ENCODE measurements around the gene GPR151.
A peak's percentile ranks its signal among the peaks of the same experiment; 100 is the strongest.

GPR151 gene

DNA sequence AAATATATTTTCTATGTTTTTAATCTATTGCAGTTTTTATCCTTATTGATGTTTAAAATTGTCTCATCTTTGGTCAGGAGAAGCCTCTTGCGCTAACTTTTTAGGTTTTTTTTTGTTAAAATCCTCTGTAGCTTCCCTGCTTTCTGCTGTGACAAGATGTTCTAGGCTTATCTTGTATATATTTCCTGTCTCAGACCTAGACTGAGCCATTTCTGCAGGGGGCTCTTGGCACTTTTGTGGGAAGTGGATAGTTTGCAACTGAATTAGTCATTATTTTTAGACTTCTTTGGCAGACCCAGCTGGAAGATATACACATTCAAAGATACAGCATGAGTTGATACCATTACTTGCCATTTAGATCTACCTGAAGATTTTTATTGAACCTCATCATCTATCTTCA lies 40.1 kb downstream of the GPR151 start:
- no peak for TF ChIP-seq GABPA (IDR thresholded peaks at IDR 0.05; ENCODE audit: low read depth)
- TF ChIP-seq SPI1 (IDR thresholded peaks at IDR 0.05; ENCODE audit: borderline replicate concordance, low read depth), result no peak
- no peak for TF ChIP-seq POLR2AphosphoS5 (IDR thresholded peaks at IDR 0.05; ENCODE audit: low read depth)
- TF ChIP-seq, protein P1, sequence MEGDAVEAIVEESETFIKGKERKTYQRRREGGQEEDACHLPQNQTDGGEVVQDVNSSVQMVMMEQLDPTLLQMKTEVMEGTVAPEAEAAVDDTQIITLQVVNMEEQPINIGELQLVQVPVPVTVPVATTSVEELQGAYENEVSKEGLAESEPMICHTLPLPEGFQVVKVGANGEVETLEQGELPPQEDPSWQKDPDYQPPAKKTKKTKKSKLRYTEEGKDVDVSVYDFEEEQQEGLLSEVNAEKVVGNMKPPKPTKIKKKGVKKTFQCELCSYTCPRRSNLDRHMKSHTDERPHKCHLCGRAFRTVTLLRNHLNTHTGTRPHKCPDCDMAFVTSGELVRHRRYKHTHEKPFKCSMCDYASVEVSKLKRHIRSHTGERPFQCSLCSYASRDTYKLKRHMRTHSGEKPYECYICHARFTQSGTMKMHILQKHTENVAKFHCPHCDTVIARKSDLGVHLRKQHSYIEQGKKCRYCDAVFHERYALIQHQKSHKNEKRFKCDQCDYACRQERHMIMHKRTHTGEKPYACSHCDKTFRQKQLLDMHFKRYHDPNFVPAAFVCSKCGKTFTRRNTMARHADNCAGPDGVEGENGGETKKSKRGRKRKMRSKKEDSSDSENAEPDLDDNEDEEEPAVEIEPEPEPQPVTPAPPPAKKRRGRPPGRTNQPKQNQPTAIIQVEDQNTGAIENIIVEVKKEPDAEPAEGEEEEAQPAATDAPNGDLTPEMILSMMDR (IDR thresholded peaks at IDR 0.05; ENCODE audit: insufficient read depth, low read length), result no peak
- TF ChIP-seq, protein P2, sequence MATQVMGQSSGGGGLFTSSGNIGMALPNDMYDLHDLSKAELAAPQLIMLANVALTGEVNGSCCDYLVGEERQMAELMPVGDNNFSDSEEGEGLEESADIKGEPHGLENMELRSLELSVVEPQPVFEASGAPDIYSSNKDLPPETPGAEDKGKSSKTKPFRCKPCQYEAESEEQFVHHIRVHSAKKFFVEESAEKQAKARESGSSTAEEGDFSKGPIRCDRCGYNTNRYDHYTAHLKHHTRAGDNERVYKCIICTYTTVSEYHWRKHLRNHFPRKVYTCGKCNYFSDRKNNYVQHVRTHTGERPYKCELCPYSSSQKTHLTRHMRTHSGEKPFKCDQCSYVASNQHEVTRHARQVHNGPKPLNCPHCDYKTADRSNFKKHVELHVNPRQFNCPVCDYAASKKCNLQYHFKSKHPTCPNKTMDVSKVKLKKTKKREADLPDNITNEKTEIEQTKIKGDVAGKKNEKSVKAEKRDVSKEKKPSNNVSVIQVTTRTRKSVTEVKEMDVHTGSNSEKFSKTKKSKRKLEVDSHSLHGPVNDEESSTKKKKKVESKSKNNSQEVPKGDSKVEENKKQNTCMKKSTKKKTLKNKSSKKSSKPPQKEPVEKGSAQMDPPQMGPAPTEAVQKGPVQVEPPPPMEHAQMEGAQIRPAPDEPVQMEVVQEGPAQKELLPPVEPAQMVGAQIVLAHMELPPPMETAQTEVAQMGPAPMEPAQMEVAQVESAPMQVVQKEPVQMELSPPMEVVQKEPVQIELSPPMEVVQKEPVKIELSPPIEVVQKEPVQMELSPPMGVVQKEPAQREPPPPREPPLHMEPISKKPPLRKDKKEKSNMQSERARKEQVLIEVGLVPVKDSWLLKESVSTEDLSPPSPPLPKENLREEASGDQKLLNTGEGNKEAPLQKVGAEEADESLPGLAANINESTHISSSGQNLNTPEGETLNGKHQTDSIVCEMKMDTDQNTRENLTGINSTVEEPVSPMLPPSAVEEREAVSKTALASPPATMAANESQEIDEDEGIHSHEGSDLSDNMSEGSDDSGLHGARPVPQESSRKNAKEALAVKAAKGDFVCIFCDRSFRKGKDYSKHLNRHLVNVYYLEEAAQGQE (IDR thresholded peaks at IDR 0.05; ENCODE audit: insufficient replicate concordance, low read depth), result no peak
- Histone ChIP-seq H3K27ac (replicated peaks) (no peak overlapping the region), H3K27me3 (ENCODE audit: insufficient read depth, poor library complexity, severe bottlenecking) (no peaks in the 10 kb centered on the region), H3K4me3 (replicated peaks; ENCODE audit: insufficient read depth, low read length) (no peak overlapping the region)
- DNase-seq (ENCODE audit: low read depth in 1 of 2, low spot score in 1 of 2), result no peak

DNA sequence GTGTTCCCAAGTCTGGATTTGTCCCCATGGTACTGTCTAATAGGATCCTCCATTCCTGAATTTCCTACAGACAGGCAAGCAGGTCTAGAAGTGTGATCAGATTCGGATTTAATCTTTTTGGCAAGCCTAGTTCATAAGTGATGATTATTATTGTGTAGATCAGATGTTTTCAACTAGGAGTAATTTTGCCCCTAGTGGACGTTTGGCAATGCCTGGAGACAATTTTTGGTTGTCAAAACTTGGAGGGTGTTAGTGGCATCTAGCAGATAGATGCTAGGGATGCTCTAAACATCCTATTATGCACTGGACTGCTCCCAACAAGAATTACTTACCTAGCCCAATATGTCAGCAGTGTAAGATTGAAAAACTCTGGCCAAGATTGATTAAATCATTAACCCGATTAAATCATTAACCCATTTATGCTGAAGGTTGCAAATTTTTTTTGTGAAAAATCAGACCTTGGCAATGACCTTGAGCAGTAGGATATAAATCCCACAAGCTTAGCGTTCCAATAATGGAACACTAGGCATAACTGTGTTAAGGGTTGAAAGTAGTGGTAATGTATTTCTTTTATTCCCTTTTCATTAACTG lies 40.7 kb downstream of the GPR151 start:
- Histone ChIP-seq H3K27ac (replicated peaks) (no peak overlapping the region), H3K27me3 (ENCODE audit: insufficient read depth, poor library complexity, severe bottlenecking) (no peaks in the 10 kb centered on the region), H3K4me3 (replicated peaks; ENCODE audit: insufficient read depth, low read length) (no peak overlapping the region)
- no peak for TF ChIP-seq POLR2AphosphoS5 (IDR thresholded peaks at IDR 0.05; ENCODE audit: low read depth)
- TF ChIP-seq, protein P2 (IDR thresholded peaks at IDR 0.05; ENCODE audit: insufficient replicate concordance, low read depth), result no peak
- TF ChIP-seq, protein P1 (IDR thresholded peaks at IDR 0.05; ENCODE audit: insufficient read depth, low read length), result no peak
- no peak for DNase-seq (ENCODE audit: low read depth in 1 of 2, low spot score in 1 of 2)

DNA sequence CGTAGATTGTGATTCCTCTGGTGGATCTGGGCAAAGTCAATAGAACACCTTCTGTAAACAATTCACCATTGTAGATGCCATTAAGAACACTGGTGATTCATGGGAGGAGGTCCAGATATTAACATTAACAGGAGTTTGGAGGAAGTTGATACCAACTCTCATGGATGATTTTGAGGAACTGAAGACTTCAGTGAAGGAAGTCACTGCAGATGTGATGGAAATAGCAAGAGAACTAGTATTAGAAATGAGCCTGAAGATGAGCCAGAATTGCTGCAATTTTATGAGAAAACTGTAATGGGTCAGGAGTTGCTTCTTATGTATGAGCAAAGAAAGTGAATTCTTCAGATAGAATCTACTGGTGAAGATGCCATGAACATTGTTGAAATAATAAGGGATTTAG lies 41.9 kb downstream of the GPR151 start:
- peak in 1 of 2 experiments; percentile 7 for DNase-seq (ENCODE audit: low read depth in 1 of 2, low spot score in 1 of 2)
- no peaks in the 10 kb centered on the region for H3K27me3 ChIP-seq (ENCODE audit: insufficient read depth, poor library complexity, severe bottlenecking)
- H3K27ac ChIP-seq (replicated peaks), result no peak overlapping the region
- peak; percentile 91 for TF ChIP-seq SPI1 (IDR thresholded peaks at IDR 0.05; ENCODE audit: borderline replicate concordance, low read depth)
- TF ChIP-seq, protein P1 (IDR thresholded peaks at IDR 0.05; ENCODE audit: insufficient read depth, low read length), result no peak
- H3K4me3 ChIP-seq (replicated peaks; ENCODE audit: insufficient read depth, low read length), result no peak overlapping the region

DNA sequence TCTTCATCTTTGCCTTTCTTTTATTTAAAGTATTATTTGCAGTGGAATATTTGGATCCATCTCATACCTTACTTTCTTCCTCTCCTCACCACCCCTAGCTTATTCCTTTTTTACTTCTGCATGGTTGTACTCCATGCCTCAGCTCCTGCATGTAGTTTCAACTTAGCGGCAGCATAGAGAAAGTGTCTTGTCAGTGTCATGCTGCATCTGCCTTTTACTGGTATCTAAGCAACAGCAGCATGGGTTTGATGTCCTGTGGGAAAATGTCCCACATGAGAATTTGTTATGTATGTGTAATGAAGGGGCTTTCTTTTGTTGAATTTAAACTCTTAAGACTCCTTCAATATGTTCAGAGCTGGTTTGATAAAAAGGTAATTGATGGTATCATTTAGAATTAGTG lies 48.2 kb downstream of the GPR151 start:
- TF ChIP-seq, protein P2 (IDR thresholded peaks at IDR 0.05; ENCODE audit: insufficient replicate concordance, low read depth), result no peak
- no peak for TF ChIP-seq SPI1 (IDR thresholded peaks at IDR 0.05; ENCODE audit: borderline replicate concordance, low read depth)
- TF ChIP-seq, protein P1 (IDR thresholded peaks at IDR 0.05; ENCODE audit: insufficient read depth, low read length), result no peak
- no peak for TF ChIP-seq GABPA (IDR thresholded peaks at IDR 0.05; ENCODE audit: low read depth)
- TF ChIP-seq POLR2AphosphoS5 (IDR thresholded peaks at IDR 0.05; ENCODE audit: low read depth), result no peak
- no peaks in the 10 kb centered on the region for H3K27me3 ChIP-seq (ENCODE audit: insufficient read depth, poor library complexity, severe bottlenecking)
- H3K4me3 ChIP-seq (replicated peaks; ENCODE audit: insufficient read depth, low read length), result no peak overlapping the region
- no peak overlapping the region for H3K27ac ChIP-seq (replicated peaks)
- no peak for DNase-seq (ENCODE audit: low read depth in 1 of 2, low spot score in 1 of 2)
